ENCODE measurements around the gene MTHFSD. TPM values are rescaled to one million over a fixed set of nuclear protein-coding genes. Genes with fewer than 3 reads are reported as not detected.

MTHFSD gene
- total and polyA plus RNA-seq, 10 donors, result 9.1 to 32.1 (median 18.0) TPM

GRCh38 chr16:86513471-86514277 lies 41.4 kb downstream of the MTHFSD start:
- H3K27me3 ChIP-seq (replicated peaks in 1 of 7), result peaks cover under 1 to 100% (median 91%) of the 10 kb centered on the region in 7 donors
- intact Hi-C loops (cut with DNase I; ENCODE audit: low total_unique reads), result no loop called here
- H3K9me3 ChIP-seq, result no peaks in the 10 kb centered on the region
- no peaks in the 10 kb centered on the region for H3K36me3 ChIP-seq
- WGBS, 5 donors, result 26 to 40% (median 33%) methylated on average over 35 of the region's 35 CpGs
- H3K4me1 ChIP-seq, result peaks cover 9 to 52% (median 34%) of the 10 kb centered on the region in 6 donors
- H3K4me3 ChIP-seq, result no peak overlapping the region
- no peak for DNase-seq
- no peak overlapping the region for H3K27ac ChIP-seq
- TF ChIP-seq CTCF (IDR thresholded peaks at IDR 0.05 in 8 of 11, conservative IDR thresholded peaks at IDR 0.05 in 3 of 11) (no peak), POLR2A (IDR thresholded peaks at IDR 0.05) (no peak)

GRCh38 chr16:86512860-86513470 lies 42.1 kb downstream of the MTHFSD start:
- Histone ChIP-seq H3K27me3 (replicated peaks in 1 of 7) (peaks cover 4 to 100% (median 93%) of the 10 kb centered on the region in 7 donors), H3K27ac (no peak overlapping the region), H3K4me3 (no peak overlapping the region), H3K4me1 (peaks cover 16 to 60% (median 41%) of the 10 kb centered on the region in 6 donors), H3K36me3 (no peaks in the 10 kb centered on the region), H3K9me3 (no peaks in the 10 kb centered on the region)
- WGBS, 5 donors, result 29 to 47% (median 36%) methylated on average over 28 to 29 of the region's 29 CpGs
- TF ChIP-seq POLR2AphosphoS5 (IDR thresholded peaks at IDR 0.05) (no peak), POLR2A (IDR thresholded peaks at IDR 0.05) (no peak), CTCF (IDR thresholded peaks at IDR 0.05 in 8 of 11, conservative IDR thresholded peaks at IDR 0.05 in 3 of 11) (no peak)
- no peak for DNase-seq
- intact Hi-C loops (cut with DNase I; ENCODE audit: low total_unique reads), result no loop called here

- Histone ChIP-seq H3K4me1 (peaks cover 17 to 65% (median 43%) of the 10 kb centered on the region in 6 donors), H3K36me3 (no peaks in the 10 kb centered on the region), H3K4me3 (no peak overlapping the region), H3K27me3 (replicated peaks in 1 of 7) (peaks cover 10 to 100% (median 93%) of the 10 kb centered on the region in 7 donors), H3K27ac (no peak overlapping the region), H3K9me3 (no peaks in the 10 kb centered on the region)
- no peak for TF ChIP-seq CTCF (IDR thresholded peaks at IDR 0.05 in 8 of 11, conservative IDR thresholded peaks at IDR 0.05 in 3 of 11)
- TF ChIP-seq POLR2A (IDR thresholded peaks at IDR 0.05), result no peak
- no peak for TF ChIP-seq POLR2AphosphoS5 (IDR thresholded peaks at IDR 0.05)
- WGBS, 5 donors, result 24 to 40% (median 35%) methylated on average over 6 to 24 of the region's 24 CpGs
- intact Hi-C loops (cut with DNase I; ENCODE audit: low total_unique reads), result no loop called here
- DNase-seq, result no peak
Measured at GRCh38 chr16:86512301-86512859, 42.7 kb downstream of the MTHFSD start.

Measured in spleen (tissue), 11 donors.